ENCODE measurements around the gene RPL31. TPM values are rescaled to one million over a fixed set of nuclear protein-coding genes. Genes with fewer than 3 reads are reported as not detected.

Gene RPL31
- total RNA-seq, 1 experiment from 2014 or later, result 1,893 TPM

- Histone ChIP-seq H3K27me3 (ENCODE audit: insufficient read depth, low read length) (no peaks in the 10 kb centered on the region), H3K9me3 (ENCODE audit: control insufficient read depth, low read depth, low read length) (no peaks in the 10 kb centered on the region), H3K79me1 (ENCODE audit: insufficient read depth, low read depth, low read length, poor library complexity, severe bottlenecking) (no peaks in the 10 kb centered on the region), H3K23ac (ENCODE audit: insufficient read length, low read depth, low read length) (no peak overlapping the region), H2AK5ac (ENCODE audit: insufficient read length, low read length) (no peak overlapping the region), H3T11ph (ENCODE audit: low read length) (no peak overlapping the region), H3K56ac (ENCODE audit: insufficient read length, low read depth, low read length) (no peak overlapping the region), H3K4me2 (ENCODE audit: insufficient read depth, insufficient read length, low read length) (no peak overlapping the region), H4K20me1 (ENCODE audit: control insufficient read depth, insufficient read depth, insufficient read length) (no peaks in the 10 kb centered on the region), H2BK20ac (ENCODE audit: low read depth, low read length, poor library complexity, severe bottlenecking) (no peak overlapping the region), H2AFZ (ENCODE audit: low read length) (no peak overlapping the region), H2BK120ac (ENCODE audit: low read depth, low read length, poor library complexity, severe bottlenecking) (no peak overlapping the region), H3K23me2 (ENCODE audit: insufficient read length, low read depth, low read length, poor library complexity, severe bottlenecking) (no peaks in the 10 kb centered on the region), H3K79me2 (ENCODE audit: insufficient read depth, low read length) (no peaks in the 10 kb centered on the region), H3K14ac (ENCODE audit: insufficient read depth, low read length) (no peak overlapping the region), H3K18ac (ENCODE audit: insufficient read length, low read depth, low read length) (no peak overlapping the region), H3K4ac (ENCODE audit: low read depth, low read length) (no peak overlapping the region), H2BK12ac (ENCODE audit: insufficient read length, low read depth, low read length) (no peak overlapping the region), H2BK5ac (ENCODE audit: insufficient read length, low read length) (no peak overlapping the region), H4K8ac (replicated peaks; ENCODE audit: insufficient read length, low read depth, low read length) (no peak overlapping the region), H3K27ac (ENCODE audit: insufficient read length, low read depth, low read length) (no peak overlapping the region), H4K91ac (ENCODE audit: insufficient read length, low read depth, low read length) (no peak overlapping the region), H3K9ac (ENCODE audit: extremely low read depth, insufficient read length, low read length) (no peak overlapping the region), H2BK15ac (ENCODE audit: low read depth, low read length) (no peak overlapping the region), H4K5ac (ENCODE audit: insufficient read length, low read depth, low read length) (no peak overlapping the region), H3K4me1 (ENCODE audit: insufficient read depth, low read length) (no peaks in the 10 kb centered on the region)
- H3K27ac Mint-ChIP-seq, result no peak overlapping the region
- no peaks in the 10 kb centered on the region for H3K36me3 Mint-ChIP-seq (ENCODE audit: insufficient read depth in 1 of 3, low read depth in 3 of 3)
- TF ChIP-seq CTCF (conservative IDR thresholded peaks at IDR 0.05), result no peak
- DNase-seq, result no peak
- no peaks in the 10 kb centered on the region; the same call in none of the 2 replicates for H3K27me3 Mint-ChIP-seq (ENCODE audit: low read depth)
- no peak overlapping the region for H3K4me3 Mint-ChIP-seq
- no CpG with 5 or more reads among the region's 12 CpGs for WGBS (ENCODE audit: extremely low coverage, insufficient read length, low lambda C conversion rate)
- peaks cover 11 to 17% of the 10 kb centered on the region in 2 experiments; a peak in 3 of 4 replicates for H3K4me1 Mint-ChIP-seq
- H3K9me3 Mint-ChIP-seq, result no peaks in the 10 kb centered on the region
These were observed 39.6 kb upstream of the RPL31 start for GRCh38 chr2:100962366-100963025.
